ENCODE results near the gene ADGRB3.

GRCh38 chr6:69005199-69005598 is 370.1 kb downstream of the ADGRB3 start:
- TF ChIP-seq POLR2A (IDR thresholded peaks at IDR 0.05) (no peak), POLR2AphosphoS5 (IDR thresholded peaks at IDR 0.05) (no peak)
- TF ChIP-seq, protein P1, sequence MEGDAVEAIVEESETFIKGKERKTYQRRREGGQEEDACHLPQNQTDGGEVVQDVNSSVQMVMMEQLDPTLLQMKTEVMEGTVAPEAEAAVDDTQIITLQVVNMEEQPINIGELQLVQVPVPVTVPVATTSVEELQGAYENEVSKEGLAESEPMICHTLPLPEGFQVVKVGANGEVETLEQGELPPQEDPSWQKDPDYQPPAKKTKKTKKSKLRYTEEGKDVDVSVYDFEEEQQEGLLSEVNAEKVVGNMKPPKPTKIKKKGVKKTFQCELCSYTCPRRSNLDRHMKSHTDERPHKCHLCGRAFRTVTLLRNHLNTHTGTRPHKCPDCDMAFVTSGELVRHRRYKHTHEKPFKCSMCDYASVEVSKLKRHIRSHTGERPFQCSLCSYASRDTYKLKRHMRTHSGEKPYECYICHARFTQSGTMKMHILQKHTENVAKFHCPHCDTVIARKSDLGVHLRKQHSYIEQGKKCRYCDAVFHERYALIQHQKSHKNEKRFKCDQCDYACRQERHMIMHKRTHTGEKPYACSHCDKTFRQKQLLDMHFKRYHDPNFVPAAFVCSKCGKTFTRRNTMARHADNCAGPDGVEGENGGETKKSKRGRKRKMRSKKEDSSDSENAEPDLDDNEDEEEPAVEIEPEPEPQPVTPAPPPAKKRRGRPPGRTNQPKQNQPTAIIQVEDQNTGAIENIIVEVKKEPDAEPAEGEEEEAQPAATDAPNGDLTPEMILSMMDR (IDR thresholded peaks at IDR 0.05) = no peak

All from sigmoid colon (tissue), 4 donors.